Measurements from ENCODE around the gene ASIC3.

ASIC3 gene

DNA sequence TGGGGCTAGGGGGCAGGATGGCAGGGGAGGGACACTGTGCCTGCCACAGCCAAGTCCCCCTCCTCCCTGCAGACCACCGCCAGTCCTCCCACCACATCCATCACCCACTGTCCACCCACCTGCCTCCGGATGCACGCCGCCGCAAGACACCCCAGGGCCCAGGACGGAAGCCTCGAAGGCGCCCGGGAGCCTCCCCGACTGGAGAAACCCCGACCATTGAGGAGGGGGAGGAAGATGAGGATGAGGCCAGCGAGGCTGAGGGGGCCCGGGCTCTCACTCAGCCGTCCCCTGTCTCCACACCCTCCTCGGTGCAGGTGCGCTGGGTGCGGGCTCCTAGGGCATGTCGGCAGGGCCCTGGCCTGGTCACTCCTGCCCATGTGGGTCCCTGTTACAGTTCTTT, 16.1 kb downstream of the ASIC3 start:
- no peak overlapping the region for H3K4me3 ChIP-seq (ENCODE audit: low read depth, low read length)
- TF ChIP-seq, protein P1, sequence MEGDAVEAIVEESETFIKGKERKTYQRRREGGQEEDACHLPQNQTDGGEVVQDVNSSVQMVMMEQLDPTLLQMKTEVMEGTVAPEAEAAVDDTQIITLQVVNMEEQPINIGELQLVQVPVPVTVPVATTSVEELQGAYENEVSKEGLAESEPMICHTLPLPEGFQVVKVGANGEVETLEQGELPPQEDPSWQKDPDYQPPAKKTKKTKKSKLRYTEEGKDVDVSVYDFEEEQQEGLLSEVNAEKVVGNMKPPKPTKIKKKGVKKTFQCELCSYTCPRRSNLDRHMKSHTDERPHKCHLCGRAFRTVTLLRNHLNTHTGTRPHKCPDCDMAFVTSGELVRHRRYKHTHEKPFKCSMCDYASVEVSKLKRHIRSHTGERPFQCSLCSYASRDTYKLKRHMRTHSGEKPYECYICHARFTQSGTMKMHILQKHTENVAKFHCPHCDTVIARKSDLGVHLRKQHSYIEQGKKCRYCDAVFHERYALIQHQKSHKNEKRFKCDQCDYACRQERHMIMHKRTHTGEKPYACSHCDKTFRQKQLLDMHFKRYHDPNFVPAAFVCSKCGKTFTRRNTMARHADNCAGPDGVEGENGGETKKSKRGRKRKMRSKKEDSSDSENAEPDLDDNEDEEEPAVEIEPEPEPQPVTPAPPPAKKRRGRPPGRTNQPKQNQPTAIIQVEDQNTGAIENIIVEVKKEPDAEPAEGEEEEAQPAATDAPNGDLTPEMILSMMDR (IDR thresholded peaks at IDR 0.05; ENCODE audit: low read depth, low read length) = no peak

DNA sequence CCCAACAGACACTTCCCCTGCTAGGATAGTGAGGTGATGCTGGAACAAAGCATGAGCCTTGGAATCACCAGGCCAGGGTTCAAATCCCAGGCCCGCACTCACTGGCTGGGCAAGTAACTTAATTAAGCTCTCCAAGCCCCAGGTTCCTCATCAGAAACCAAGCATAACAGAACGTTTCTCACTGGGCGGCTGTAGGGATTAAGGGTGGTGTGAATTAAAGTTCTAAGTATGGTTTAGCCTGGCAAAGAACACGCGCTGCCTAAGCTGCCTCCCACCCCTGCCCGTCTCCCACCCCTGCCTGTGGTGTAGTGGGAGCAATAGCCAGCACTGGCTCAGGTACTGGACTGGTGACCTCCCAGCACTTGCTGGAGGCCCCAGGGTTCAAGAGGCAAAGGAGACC, 16.7 kb downstream of the ASIC3 start:
- TF ChIP-seq, protein P1 (IDR thresholded peaks at IDR 0.05; ENCODE audit: low read depth, low read length) = no peak
- no peak overlapping the region for H3K4me3 ChIP-seq (ENCODE audit: low read depth, low read length)

DNA sequence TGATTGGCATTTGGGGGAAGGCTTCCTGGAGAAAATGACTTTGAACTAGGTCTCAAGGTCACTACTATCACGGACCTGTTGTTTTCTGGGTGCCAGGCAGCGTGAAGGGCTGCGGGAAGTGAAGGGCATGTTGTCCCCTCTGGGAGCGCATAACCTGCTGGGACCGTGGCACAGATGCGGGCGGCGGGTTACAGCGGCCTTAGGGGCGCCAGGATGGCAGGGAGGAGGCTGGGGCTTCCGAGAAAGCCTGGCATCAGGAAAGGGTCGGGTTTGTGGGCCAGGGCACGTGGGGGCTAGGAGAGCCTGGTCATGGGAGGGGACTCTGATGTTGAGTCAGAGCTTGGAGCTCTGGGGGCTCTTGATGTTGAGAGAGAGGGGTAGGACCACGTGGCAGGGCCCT, 17.2 kb downstream of the ASIC3 start:
- no peak overlapping the region for H3K4me3 ChIP-seq (ENCODE audit: low read depth, low read length)
- TF ChIP-seq, protein P1 (IDR thresholded peaks at IDR 0.05; ENCODE audit: low read depth, low read length) = no peak

DNA sequence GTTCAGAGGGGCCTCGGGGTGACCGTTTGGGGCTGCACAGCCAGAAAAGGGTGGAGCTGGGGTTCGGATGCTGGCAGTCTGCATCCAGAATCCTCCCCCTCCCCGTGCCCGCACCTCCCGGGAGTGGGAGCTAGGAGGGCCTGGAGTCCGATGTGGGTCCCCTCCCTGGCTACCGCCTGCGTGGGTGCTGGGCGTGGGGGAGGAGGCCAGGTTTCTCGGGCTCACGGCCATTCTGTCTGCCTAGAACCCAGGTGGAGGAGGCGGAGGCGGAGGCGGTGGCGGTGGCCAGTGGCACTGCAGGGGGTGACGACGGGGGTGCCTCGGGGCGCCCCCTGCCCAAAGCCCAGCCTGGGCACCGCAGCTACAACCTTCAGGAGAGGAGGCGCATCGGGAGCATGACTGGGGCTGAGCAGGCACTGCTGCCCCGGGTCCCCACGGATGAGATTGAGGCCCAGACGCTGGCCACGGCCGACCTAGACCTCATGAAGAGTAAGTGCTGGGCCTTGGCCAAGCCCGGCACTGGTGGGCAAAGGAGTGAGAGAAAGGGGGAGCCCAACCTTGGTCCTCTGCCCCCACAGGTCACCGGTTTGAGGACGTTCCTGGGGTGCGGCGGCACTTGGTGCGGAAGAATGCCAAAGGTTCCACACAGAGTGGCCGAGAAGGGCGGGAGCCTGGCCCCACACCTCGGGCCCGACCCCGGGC, 18.1 kb downstream of the ASIC3 start:
- TF ChIP-seq, protein P1 (IDR thresholded peaks at IDR 0.05; ENCODE audit: low read depth, low read length) = no peak
- H3K4me3 ChIP-seq (ENCODE audit: low read depth, low read length) = no peak overlapping the region

DNA sequence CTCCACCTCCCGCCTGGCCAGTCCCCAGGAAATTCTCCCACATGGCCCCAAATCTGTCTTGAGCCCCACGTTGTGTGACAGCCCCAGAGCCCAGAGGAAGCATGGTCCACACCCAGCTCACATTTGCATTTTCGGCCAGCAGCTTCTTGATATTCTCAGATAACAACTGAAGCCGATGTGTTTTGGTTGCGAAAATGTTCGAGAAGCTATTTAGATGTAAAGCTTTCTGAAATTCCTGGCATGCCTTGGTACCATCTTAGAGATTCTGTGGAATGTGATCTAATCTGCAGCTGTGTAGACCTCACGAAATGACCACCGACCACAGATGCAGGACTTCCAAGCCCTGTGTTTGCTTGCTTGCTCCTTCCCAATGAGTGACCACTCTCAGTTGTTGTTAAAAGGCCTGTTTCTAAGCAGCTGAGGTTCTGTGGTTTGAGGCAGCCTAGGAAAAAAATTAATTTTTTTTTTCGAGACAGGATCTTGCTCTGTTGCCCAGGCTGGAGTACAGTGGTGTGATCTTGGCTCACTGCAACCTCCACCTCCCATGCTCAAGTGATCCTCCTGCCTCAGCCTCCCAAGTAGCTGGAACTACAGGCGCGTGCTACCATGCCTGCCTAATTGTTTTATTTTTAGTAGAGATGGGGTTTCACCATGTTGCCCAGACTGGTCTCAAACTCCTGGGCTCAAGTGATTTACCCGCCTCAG, 19.9 kb downstream of the ASIC3 start:
- no peak overlapping the region for H3K4me3 ChIP-seq (ENCODE audit: low read depth, low read length)
- TF ChIP-seq, protein P1 (IDR thresholded peaks at IDR 0.05; ENCODE audit: low read depth, low read length) = no peak

DNA sequence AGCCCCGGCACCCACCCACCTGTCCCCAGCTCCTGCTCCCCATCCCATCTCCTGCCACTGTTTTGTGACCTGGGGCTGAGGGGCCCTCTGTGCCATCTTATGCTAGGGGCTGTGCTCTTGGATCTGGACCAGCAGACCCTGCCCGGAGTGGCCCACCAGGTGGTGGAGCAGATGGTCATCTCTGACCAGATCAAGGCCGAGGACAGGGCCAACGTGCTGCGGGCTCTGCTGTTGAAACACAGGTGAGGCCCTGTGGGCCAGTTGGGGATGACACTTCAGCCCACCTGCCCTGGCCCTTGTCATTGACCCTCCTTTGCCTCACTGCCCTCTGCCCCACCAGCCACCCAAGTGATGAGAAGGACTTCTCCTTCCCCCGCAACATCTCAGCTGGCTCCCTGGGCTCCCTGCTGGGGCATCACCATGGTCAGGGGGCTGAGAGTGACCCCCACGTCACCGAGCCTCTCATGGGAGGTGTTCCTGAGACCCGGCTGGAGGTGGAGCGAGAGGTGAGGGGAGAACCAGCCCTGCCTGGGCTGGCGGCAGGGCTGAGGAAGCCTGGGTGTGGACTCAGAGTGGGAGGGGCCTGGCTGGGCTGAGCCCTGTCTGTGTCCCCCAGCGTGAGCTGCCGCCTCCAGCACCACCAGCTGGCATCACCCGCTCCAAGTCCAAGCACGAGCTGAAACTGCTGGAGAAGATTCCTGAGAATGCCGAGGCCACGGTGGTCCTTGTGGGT, 21.7 kb downstream of the ASIC3 start:
- TF ChIP-seq, protein P1 (IDR thresholded peaks at IDR 0.05; ENCODE audit: low read depth, low read length) = no peak

DNA sequence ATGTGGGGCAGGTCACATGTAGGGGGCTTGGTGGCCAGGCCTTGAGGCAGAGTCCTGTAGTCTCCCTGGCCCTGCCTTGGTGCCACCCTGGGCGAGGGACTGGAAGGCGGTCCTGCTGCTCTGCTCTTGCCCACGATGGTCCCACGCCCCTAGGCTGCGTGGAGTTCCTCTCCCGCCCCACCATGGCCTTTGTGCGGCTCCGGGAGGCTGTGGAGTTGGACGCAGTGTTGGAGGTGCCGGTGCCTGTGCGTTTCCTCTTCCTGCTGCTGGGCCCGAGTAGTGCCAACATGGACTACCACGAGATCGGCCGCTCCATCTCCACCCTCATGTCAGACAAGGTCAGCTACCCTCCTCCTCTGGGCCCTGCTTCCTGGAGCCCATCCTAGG, 22.2 kb downstream of the ASIC3 start:
- TF ChIP-seq, protein P1 (IDR thresholded peaks at IDR 0.05; ENCODE audit: low read depth, low read length) = no peak
- no peak overlapping the region for H3K4me3 ChIP-seq (ENCODE audit: low read depth, low read length)

More for the DNA sequence above, 21.7 kb downstream of the ASIC3 start:
- H3K4me3 ChIP-seq (ENCODE audit: low read depth, low read length) = no peak overlapping the region
